Raji (cell line): ENCODE data around the gene ARID5B.

Experiments
- POLR2A ChIP-seq: IDR thresholded peaks from 2 replicates; pipeline ENCODE4 v1.6.1; 2011; ENCODE audit warnings: low read depth, low read length, control low read depth; ENCODE audit not compliant: insufficient read depth

ARID5B gene

DNA sequence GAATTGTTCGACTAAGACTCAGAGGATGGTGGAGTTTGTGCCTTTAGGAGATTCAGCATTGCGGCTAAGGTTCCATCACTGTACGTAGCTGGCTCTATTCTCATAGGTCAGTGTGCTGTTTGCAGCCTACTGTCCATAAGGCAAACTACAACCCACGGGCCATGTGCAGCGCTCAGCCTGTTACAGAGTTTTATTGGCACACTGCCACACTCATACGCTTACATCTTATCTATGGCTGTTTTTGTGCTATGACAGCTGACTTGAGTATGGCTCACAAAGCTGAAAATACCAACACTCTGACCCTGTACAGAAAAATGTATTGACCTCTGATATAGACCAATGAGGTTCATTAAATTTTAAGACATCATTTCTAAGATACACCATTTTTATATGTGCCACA, 114.5 kb downstream of the ARID5B start:
- no peak for TF ChIP-seq POLR2A

GRCh38 chr10:62016623-62017490, 115.4 kb downstream of the ARID5B start:
- TF ChIP-seq POLR2A, result no peak

DNA sequence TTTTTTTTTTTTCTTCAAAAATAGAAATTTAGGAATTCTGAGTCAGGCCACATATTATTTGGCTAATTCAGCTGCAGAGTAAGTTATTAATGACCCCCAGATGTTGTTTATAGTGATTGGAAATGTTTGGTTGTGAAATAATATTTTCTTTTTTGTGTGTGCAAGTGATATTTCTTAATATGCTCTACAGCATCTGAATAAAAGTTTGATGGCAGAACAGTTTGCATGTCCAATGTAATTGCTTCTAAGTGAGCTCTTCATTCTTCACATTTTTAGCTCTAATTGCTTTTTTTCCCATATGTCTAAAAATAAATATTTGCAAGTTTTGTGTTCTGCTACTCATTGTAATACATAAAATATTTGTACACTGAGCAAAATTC, 116.0 kb downstream of the ARID5B start:
- no peak for TF ChIP-seq POLR2A

GRCh38 chr10:62018131-62018911, 116.8 kb downstream of the ARID5B start:
- TF ChIP-seq POLR2A, result no peak

DNA sequence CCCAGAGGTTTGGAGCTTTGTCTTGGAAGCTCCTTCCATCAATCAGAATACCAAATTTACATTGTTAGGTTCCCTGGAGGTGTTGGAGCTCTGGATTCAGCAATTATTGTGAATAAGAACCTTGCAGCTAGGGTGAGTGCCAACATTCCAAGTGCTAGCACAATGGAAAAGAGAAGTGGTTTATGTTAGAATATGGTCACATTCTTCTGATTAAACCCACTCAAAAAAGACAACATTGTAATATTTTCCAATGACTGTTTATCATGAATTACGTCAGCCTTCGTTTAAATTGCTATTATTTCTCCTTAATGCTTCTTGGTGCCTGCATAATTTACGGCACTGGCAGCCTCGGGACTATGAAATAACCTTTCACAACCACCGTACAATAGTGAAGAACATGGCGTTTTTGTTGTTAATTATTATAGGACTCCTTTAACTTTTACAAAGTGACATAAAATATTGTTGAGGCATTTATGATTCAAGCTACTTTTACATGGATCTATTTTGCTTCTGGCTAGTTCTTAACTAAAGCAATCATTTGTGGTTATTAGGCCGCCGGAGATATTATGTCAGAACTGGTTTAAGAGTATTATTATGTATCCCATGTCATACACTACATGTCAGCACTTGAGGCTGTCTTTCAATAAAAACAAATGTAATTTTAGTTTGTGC, 117.7 kb downstream of the ARID5B start:
- TF ChIP-seq POLR2A, result no peak

DNA sequence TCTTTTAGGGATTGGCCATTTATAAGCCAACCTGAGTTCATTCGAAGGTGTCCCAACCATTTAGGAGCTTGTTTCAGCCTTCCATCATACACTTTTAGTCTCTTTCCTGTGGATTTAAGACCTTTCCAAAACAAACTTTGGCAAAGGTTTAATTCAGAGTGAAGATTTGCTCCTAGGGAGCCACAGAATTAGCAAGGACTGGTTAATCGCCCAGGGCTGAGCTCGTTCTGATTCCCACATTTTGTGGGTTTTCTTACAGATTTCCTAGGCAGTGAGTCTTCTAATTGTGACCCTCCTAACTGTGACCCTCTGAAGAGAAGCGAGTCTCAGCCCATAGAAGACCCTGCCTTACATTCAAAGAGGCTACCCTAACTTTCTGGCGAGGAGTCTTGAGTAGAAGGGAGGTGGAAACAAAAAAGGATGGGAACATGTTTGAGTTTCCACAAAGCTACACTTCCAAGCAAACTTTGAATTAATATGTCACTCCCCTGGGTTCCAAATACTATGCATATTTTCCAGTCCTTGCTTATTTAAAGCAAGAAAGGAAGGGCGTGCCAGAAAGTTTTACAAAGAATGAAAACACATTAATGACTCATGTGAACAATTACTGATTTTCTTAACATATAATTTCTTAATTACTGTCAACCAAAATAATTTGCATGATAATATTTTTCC, 118.3 kb downstream of the ARID5B start:
- TF ChIP-seq POLR2A, result no peak

- TF ChIP-seq POLR2A, result no peak
Observed at GRCh38 chr10:62021128-62021665, 119.7 kb downstream of the ARID5B start.

- TF ChIP-seq POLR2A, result no peak
Observed at GRCh38 chr10:62021978-62022802, 120.7 kb downstream of the ARID5B start.

GRCh38 chr10:62022830-62023229, 121.3 kb downstream of the ARID5B start:
- no peak for TF ChIP-seq POLR2A

DNA sequence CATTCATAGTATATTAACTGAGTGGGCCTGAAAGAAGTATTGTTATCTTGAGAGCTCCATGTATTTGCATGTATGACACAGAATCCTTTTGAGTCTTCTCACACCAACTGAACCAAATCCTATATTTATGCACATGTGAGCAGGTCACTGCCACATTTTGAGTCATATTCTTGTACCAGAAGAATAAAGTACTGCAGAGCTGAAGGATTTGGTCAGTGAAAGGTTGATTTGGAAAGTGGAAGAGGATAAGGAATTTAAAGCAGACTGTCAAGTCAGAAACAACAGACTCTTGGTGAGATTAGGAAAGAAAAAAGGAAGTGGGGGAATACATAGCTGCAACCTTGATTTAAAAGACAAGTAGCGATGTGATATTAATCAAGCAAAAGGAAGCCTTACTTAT, 121.8 kb downstream of the ARID5B start:
- TF ChIP-seq POLR2A, result no peak

- TF ChIP-seq POLR2A, result no peak
Observed at GRCh38 chr10:62024026-62024701, 122.7 kb downstream of the ARID5B start.

DNA sequence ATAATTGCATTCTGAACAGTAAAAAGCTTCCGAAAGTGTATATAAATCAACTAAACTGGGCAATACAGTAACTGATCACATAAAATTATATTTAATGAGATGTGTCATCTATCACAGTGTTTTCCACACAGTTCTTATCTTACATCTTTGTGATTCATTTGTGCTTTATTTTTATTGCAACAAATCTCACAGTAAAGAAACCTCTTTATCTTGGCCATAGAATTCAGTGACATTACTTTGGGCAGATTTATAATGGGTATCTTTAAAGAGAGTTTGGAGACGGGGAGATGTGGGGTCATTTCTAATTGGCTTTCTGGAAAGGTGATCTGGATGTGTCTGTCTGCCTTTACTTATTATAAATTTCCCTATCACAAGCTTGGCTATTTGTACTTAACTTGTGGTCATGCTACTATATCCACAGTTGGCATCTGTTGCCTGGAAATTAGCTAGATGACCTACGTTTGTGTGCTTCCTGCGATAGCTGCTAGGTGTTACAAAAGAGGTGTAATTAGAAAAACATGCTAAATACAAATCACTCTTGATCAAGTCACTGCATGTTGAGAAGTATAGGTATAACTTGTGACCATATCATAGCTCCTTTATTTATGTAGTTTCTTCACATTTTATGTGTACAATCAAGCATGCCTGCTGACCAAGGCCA, 123.8 kb downstream of the ARID5B start:
- TF ChIP-seq POLR2A, result no peak
